NOMO-1 treated with dmso at 0.1 percent for 144 hours (cell line): ENCODE results near the gene KPTN.

ENCODE experiments used
- DNase-seq: peaks from one replicate; lab custom pipeline; 2025; ENCODE audit not compliant: unreplicated experiment; lab: John Stamatoyannopoulos, UW

The KPTN gene

GRCh38 chr19:47470447-47471195, 13.4 kb downstream of the KPTN start:
- no peak for DNase-seq

DNA sequence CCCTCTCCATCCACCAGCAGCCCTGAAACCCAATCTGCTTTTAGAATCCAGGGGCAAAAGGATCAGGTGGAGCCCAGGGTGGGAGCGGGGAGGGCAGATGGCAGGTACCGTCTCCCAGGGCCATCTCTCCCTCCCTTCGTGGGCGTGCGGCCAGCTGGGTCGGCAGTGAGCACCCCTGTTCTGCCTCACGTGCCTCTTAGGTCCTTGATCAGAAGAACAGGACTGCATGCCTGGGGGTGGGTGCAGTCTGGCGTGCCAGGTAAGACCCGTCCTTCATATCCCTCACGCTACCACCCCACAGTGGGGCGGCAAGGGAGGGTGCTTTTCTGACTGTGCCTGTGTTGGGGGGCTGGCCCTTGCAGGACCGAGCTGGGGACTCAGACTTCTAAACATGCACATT, 14.3 kb downstream of the KPTN start:
- DNase-seq: no peak

DNA sequence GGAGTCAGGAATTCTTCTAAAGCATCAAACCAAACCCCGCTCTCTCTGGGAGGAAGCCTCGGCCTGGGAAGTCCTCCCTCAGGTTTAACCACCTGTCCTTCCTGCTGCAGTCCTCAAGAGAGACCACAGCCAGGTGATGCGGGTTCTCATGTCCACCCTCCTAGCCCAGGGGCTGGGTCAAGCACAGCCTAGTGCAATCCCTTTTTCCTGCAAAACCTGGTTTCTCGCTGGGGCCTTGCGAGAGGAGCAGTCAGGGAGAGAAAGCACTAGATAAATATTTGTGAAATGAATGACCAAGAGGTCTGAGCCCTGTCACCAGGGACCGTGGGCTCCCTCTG, 14.7 kb downstream of the KPTN start:
- no peak for DNase-seq

GRCh38 chr19:47467914-47468313, 16.1 kb downstream of the KPTN start:
- DNase-seq: no peak

- no peak for DNase-seq
These were observed 18.1 kb downstream of the KPTN start for GRCh38 chr19:47465957-47466356.

GRCh38 chr19:47464675-47465419, 19.2 kb downstream of the KPTN start:
- DNase-seq: no peak

GRCh38 chr19:47461876-47462275, 22.1 kb downstream of the KPTN start:
- no peak for DNase-seq

- no peak for DNase-seq
These were observed 24.5 kb downstream of the KPTN start for GRCh38 chr19:47459477-47459876.

- no peak for DNase-seq
These were observed 25.3 kb downstream of the KPTN start for GRCh38 chr19:47458672-47459071.

DNA sequence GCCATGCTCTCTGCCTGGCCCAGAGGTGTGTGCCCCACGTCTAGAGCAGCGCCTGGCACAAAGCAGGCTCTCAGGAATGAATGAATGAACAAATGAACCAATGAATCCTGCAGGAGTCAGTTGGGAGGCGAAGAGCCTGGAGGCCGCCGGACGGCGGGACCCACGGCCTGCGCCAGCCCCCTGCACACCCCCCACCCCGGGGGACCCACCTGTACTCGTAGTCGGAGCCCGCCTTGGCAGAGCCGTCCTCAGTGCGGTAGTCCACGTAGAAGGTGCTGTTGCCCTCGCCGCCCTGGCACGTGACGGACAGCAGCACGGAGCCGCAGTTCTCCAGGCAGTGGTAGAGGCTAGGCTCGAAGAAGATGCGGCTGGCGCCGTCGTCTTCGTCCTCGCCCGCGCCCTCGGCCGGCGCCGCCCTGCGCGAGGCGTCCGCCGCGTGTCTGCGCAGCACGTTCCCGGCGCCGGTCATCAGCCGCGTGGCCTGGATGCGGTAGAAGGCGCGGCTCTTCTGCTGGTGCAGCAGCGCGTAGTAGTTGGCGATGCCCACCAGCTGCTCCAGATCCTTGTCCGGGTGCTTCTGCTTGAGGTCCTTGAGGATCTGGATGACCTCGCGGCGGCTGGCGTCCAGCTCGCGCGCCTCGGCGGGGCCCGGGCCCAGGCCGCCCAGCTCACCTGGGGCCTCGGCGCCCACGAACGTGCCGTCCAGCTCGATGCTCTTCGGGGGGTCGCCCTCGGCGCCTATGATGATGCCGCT, 27.1 kb downstream of the KPTN start:
- DNase-seq: no peak

- no peak for DNase-seq
These were observed 33.5 kb downstream of the KPTN start for GRCh38 chr19:47450478-47450877.

DNA sequence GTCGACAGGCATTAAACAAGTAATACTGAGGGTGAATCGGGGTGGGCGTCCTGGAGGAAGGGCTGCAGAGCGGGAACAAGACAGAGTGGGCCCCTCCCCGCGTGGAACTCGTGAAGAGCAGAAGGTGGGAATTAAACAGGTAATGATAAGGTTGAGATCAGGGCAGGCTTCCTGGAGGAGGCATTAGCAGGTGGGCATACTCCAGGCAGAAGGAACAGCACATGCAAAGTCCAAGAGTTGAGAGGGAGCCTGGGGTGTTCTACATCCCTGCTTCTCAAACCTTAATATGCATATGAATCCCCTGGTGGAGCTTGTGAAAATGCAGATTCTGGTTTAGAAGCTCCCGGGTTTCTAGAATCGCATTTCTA, 35.7 kb downstream of the KPTN start:
- DNase-seq: no peak

GRCh38 chr19:47447470-47448359, 36.3 kb downstream of the KPTN start:
- no peak for DNase-seq

DNA sequence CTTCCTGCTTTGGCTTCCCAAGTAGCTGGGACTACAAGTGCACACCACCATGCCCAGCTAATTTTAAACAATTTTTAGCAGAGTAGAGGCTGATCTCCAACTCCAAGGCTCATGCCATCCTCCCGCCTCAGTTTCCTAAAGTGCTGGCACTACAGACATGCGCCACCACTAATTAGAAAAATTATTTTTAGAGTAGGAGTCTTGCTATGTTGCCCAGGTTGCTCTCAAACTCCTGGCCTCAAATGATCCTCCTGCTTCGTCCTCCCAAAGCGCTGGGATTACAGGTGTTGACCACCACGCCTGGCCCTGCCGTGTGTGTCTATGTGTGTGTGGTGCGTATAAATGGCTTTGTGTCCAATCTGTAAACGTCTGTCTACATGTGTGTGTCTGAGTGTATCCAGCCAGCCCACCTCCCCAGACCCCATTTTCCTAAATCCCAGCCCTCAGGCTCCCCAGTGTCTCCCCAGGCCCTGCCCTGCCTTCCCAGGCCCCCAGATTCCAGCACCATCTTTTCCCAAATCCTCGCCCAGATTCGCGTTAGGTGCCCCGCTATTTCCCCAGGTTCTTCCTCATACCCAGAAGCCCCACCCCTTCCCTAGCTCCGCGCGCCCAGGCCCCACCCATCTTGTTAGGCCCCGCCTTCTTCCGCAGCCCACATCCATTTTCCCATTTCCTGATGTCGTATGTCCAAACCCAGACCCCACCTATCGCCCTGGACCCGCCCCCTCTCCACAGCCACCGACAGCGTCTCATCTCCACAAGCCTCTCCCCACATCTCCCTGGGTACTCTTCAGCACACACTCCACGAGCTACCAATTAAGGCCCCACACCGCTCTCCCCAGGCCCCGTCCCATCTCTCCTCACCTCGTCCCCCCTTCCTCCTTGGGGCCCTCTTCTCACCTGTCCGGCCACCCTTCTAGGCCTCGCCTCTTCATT, 37.2 kb downstream of the KPTN start:
- DNase-seq: no peak

DNA sequence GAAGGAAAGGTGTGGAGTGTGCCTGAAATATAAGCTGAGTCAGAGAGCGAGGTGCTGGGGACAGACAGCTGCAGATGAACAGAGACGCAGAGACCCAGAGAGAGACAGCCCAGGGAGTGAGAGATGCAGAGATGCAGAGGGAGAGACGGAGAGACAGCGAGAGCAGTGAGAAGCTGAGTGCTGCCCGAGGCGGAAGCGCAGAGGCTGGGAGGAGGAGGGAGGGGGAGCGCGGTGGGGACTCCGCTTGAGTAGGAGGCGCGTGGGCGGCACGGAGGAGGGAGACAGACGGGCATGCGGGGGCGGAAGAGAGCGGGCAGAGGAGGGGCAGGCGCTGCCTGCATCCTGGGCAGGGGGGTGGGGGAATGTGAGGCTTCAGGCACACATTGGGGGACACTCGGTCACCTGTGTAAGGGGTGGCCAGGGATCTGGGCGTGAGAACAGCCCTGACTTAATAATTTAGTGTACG, 38.0 kb downstream of the KPTN start:
- no peak for DNase-seq

DNA sequence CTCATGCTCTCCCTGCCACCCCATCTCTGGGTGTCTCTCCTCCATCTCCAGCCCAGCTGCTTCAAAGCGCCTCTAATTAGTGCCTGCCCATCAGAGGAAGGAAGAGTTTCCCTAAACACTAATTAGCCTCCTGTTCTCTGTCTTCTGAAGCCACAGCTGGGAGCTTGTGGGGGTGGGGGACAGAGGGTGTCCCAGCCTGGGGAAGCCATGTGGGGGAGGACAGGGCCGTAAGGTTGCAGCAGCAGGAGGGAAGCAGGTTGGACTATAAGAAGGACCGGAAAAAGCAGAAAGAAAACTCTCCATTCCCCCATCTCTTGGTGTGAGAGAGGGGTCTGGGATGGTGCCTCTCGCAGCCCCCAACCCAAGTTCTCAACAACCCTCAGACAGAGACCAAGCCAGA, 38.5 kb downstream of the KPTN start:
- no peak for DNase-seq

DNA sequence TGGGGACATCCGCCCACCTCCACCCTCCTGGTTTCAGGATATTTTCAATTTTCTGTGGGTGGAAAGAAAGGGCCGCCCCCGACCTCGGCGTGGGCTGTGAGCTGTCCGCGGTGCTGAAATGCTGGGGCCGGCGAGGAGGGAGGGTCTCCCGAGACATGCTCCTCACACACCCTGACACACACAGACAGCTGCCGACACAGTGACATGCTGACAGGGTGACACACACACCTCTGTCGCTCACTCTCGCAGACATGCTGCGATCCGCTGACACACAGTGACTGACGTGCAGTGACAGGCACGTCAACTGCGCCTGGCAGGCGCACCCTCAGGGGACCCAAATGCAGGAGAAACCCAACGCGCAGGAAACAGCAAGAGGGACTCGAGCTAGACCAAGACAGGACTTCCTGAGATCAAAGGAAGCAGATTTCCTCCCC, 39.6 kb downstream of the KPTN start:
- DNase-seq: no peak

GRCh38 chr19:47443331-47443730, 40.7 kb downstream of the KPTN start:
- DNase-seq: no peak

DNA sequence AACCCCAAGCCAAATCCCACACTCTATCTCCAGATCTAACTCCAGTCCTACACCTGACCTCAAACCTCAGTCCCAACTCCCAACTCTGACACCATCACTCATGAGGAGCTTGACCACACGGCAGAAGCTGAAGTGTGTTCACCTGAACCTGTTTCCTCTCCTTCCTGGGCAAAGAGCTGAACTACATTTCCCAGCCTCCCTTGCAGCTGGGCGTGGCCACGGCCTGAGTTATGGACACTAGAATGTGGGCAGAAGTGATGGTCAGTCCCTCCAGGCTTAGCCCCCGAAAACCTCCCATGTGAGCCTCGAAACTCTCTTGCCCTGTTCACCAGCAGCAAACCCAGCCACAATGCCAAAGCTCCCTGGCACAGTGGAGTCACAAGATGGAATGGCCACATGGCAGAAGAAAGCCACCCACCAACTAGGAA, 45.2 kb downstream of the KPTN start:
- no peak for DNase-seq

DNA sequence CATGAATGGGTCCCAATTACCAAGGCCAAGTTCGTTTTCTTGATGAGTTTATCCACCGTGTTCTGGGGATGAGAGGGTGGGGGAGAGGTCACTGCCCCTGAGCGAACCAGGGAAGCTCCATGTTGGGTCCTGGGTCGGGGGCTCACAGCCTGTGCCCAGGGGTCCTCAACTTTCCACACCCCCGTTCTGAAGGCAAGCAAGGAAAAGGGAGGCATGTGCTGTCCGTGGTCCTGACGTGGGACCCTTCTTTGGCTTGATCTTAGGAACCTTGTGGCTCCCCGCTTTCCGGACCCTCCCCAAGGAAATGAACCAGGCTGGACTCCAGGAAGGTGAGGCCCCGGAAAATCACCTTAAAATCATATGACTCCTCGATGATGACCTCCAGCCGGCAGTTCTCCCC, 46.5 kb downstream of the KPTN start:
- DNase-seq: no peak
